HCT116 (cell line): ENCODE results near the gene TBC1D30. TPM values are rescaled to one million over a fixed set of nuclear protein-coding genes. Genes with fewer than 3 reads are reported as not detected.

Source experiments
- ATAC-seq: fragments of 200-7000 bp; cut with Tn5 transposase; 2 replicates; pipeline ENCODE4 v1.9.1; 2020; ENCODE audit warnings: mild to moderate bottlenecking, moderate library complexity
- BruUV-seq: library from RNA; stranded (reverse); fragments of 400-500 nt; replicated peaks from 2 replicates; lab custom pipeline; 2021; lab: Mats Ljungman, UMichigan
- CTCF ChIA-PET: fragments of 300-600 bp; sonication (Branson Sonifier 250); formaldehyde crosslinking; loops from one replicate; lab custom pipeline; 2021; ENCODE audit warnings: antibody characterized with exemption; lab: Charles Lee
- POLR2A ChIA-PET: fragments of 300-600, 350-600 bp; sonication (Branson Sonifier 250); formaldehyde crosslinking; loops from one replicate; lab custom pipeline; 2021; ENCODE audit warnings: antibody characterized with exemption; lab: Charles Lee
- RAD21 ChIA-PET, 2 experiments: fragments of 300-600 bp; sonication (Branson Sonifier 250); formaldehyde crosslinking; loops; one replicate each; lab custom pipeline; 2023; ENCODE audit warnings: low total read pairs in 2 of 2; ENCODE audit not compliant: uncharacterized antibody in 2 of 2, unreplicated experiment in 2 of 2, low non-redundant PET in 1 of 2; lab: Charles Lee
- DNase-seq: peaks from one replicate; pipeline ENCODE4 v3.0.0-alpha.2; 2010; ENCODE audit warnings: low read depth, low spot score
- H2AFZ ChIP-seq: fragments of 200-600 bp; shearing (Covaris generic), sonication (generic); 2 replicates; pipeline ENCODE4 v1.6.1; 2017; ENCODE audit warnings: low read depth, mixed run types, mixed read lengths, antibody characterized with exemption, low read length; ENCODE audit not compliant: poor library complexity, severe bottlenecking
- H3K27ac ChIP-seq: 2 replicates; pipeline ENCODE4 v1.5.1; 2012; ENCODE audit warnings: low read depth, low read length
- H3K27me3 ChIP-seq: fragments of 200-600 bp; sonication (generic); 2 replicates; pipeline ENCODE4 v1.6.1; 2016; ENCODE audit warnings: mixed run types, low read length, mixed read lengths; ENCODE audit not compliant: insufficient read depth
- H3K36me3 ChIP-seq, 2 experiments: fragments of 200-500 bp in 1 of 2; fragments of 200-600 bp in 1 of 2; sonication (Bioruptor generic) in 1 of 2; sonication (generic) in 1 of 2; 2 replicates each; pipeline versions ENCODE4 v1.5.1 to v1.6.1; 2014 to 2016; ENCODE audit warnings: low read length in 2 of 2, inconsistent platforms in 1 of 2, mixed read lengths in 1 of 2, mixed run types in 1 of 2; ENCODE audit not compliant: insufficient read depth in 2 of 2, control insufficient read depth in 1 of 2
- H3K4me1 ChIP-seq, 2 experiments: fragments of 200-600 bp in 1 of 2; sonication (generic) in 1 of 2; 2 replicates each; pipeline versions ENCODE4 v1.5.1 to v1.6.1; 2012 to 2017; ENCODE audit warnings: low read length in 2 of 2, inconsistent platforms in 1 of 2, mild to moderate bottlenecking in 1 of 2, mixed read lengths in 1 of 2, mixed run types in 1 of 2, moderate library complexity in 1 of 2; ENCODE audit not compliant: insufficient read depth in 2 of 2, control insufficient read depth in 1 of 2
- H3K4me2 ChIP-seq: fragments of 200-600 bp; sonication (generic); 2 replicates; pipeline ENCODE4 v1.6.1; 2017; ENCODE audit warnings: mixed run types, low read length, mixed read lengths
- H3K4me3 ChIP-seq, 2 experiments: fragments of 200-600 bp in 1 of 2; sonication (generic) in 1 of 2; replicated peaks in 1 of 2; 2 replicates each; pipeline ENCODE4 v1.5.1; 2011 to 2016; ENCODE audit warnings: low read length in 2 of 2, control low read depth in 1 of 2, low read depth in 1 of 2, mild to moderate bottlenecking in 1 of 2, mixed read lengths in 1 of 2, mixed run types in 1 of 2
- H3K79me2 ChIP-seq: fragments of 200-600 bp; sonication (generic); 2 replicates; pipeline ENCODE4 v1.6.1; 2017; ENCODE audit warnings: mild to moderate bottlenecking, mixed run types, low read length, moderate library complexity, mixed read lengths; ENCODE audit not compliant: insufficient read depth
- H3K9ac ChIP-seq: fragments of 200-600 bp; sonication (generic); 2 replicates; pipeline ENCODE4 v1.6.1; 2016; ENCODE audit warnings: low read length, mixed read lengths
- H3K9me2 ChIP-seq: fragments of 200-600 bp; sonication (generic), shearing (Covaris generic); 2 replicates; pipeline ENCODE4 v1.6.1; 2017; ENCODE audit warnings: mixed run types, mild to moderate bottlenecking, moderate library complexity; ENCODE audit not compliant: insufficient read depth
- H3K9me3 ChIP-seq, 2 experiments: fragments of 200-500 bp in 1 of 2; fragments of 200-600 bp in 1 of 2; sonication (Bioruptor generic) in 1 of 2; sonication (generic) in 1 of 2; 2 replicates each; pipeline ENCODE4 v1.6.1; 2014 to 2017; ENCODE audit warnings: low read length in 2 of 2, mixed read lengths in 2 of 2, inconsistent platforms in 1 of 2, low read depth in 1 of 2, mild to moderate bottlenecking in 1 of 2, mixed run types in 1 of 2, moderate library complexity in 1 of 2; ENCODE audit not compliant: control insufficient read depth in 1 of 2, insufficient read depth in 1 of 2
- H4K20me1 ChIP-seq: fragments of 200-600 bp; sonication (generic), shearing (Covaris generic); 2 replicates; pipeline ENCODE4 v1.6.1; 2017; ENCODE audit warnings: mixed run types, mild to moderate bottlenecking, moderate library complexity; ENCODE audit not compliant: insufficient read depth
- CBX3 ChIP-seq: IDR thresholded peaks from 2 replicates; pipeline ENCODE4 v1.6.1; 2012; ENCODE audit warnings: low read depth
- CEBPB ChIP-seq: IDR thresholded peaks from 2 replicates; pipeline ENCODE4 v1.6.1; 2012; ENCODE audit warnings: low read depth
- ELF1 ChIP-seq: IDR thresholded peaks from 2 replicates; pipeline ENCODE4 v1.6.1; 2012; ENCODE audit warnings: low read depth, borderline replicate concordance
- EZH2 ChIP-seq: fragments of 200-600 bp; sonication (generic); IDR thresholded peaks from 2 replicates; pipeline ENCODE4 v1.6.1; 2017; ENCODE audit warnings: antibody characterized with exemption, mixed run types
- EZH2phosphoT487 ChIP-seq: fragments of 200-600 bp; IDR thresholded peaks from 2 replicates; pipeline ENCODE4 v1.6.1; 2018; ENCODE audit warnings: antibody characterized with exemption, borderline replicate concordance
- POLR2A ChIP-seq: IDR thresholded peaks from 2 replicates; pipeline ENCODE4 v1.7.0; 2011; ENCODE audit warnings: borderline replicate concordance; ENCODE audit not compliant: insufficient read depth, insufficient read length; ENCODE audit errors: extremely low read depth
- POLR2AphosphoS5 ChIP-seq: IDR thresholded peaks from 2 replicates; pipeline ENCODE4 v1.6.1; 2011; ENCODE audit warnings: mild to moderate bottlenecking, low read depth, low read length, moderate library complexity
- RAD21 ChIP-seq: IDR thresholded peaks from 2 replicates; pipeline ENCODE4 v1.6.1; 2012; ENCODE audit warnings: low read depth, mild to moderate bottlenecking
- SIN3A ChIP-seq: IDR thresholded peaks from 2 replicates; pipeline ENCODE4 v1.6.1; 2012; ENCODE audit warnings: low read depth
- SP1 ChIP-seq: IDR thresholded peaks from 2 replicates; pipeline ENCODE4 v1.6.1; 2012; ENCODE audit warnings: low read depth
- SRF ChIP-seq: IDR thresholded peaks from 2 replicates; pipeline ENCODE4 v1.6.1; 2012; ENCODE audit warnings: low read depth
- YY1 ChIP-seq: IDR thresholded peaks from 2 replicates; pipeline ENCODE4 v1.6.1; 2011; ENCODE audit warnings: low read length, low read depth, moderate library complexity, mild to moderate bottlenecking; ENCODE audit not compliant: insufficient replicate concordance; ENCODE audit errors: extremely low read depth
- intact Hi-C: fragments of 100-400 bp; cut with micrococcal nuclease; formaldehyde crosslinking; loops from 2 replicates; pipeline ENCODE4 v1.10.0; 2022
- total RNA-seq: library from RNA; stranded (reverse); gene quantifications from one replicate; pipeline ENCODE4 v1.2.1, GENCODE V29; 2021; ENCODE audit not compliant: unreplicated experiment
- TF ChIP-seq, protein P1 (sequence below): IDR thresholded peaks from 2 replicates; pipeline ENCODE4 v1.6.1; 2012
- TF ChIP-seq, protein P2 (sequence below): IDR thresholded peaks from 2 replicates; pipeline ENCODE4 v1.6.1; 2011; ENCODE audit warnings: mild to moderate bottlenecking, low read length, moderate library complexity; ENCODE audit not compliant: insufficient replicate concordance; ENCODE audit errors: extremely low read depth
- TF ChIP-seq, protein P3 (sequence below): IDR thresholded peaks from 2 replicates; pipeline ENCODE4 v1.6.1; 2012; ENCODE audit warnings: low read depth
- TF ChIP-seq, protein P4 (sequence below): IDR thresholded peaks from 2 replicates; pipeline ENCODE4 v1.6.1; 2012

The TBC1D30 gene
- total RNA-seq, 1 experiment from 2014 or later, result 24.1 TPM

DNA sequence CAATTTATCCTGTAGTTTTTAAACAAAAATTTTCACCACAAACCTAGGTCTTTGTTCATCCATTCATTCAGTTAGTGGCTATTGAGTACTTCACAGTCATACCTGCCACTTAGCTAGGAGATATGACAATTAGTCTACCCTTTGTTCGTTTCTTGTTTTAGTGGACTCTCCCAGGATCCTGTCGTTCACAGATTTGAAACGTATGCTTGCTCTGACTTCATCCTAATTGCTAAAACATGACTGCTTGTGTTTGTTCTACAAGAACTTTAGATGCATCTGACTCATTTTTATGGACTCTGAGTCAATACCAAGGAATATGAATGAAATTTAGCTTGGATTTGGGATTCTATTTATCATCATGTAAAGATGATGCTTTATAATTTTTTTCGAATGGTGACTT is 69.5 kb downstream of the TBC1D30 start:
- Histone ChIP-seq H3K27ac (no peak overlapping the region), H3K27me3 (no peaks in the 10 kb centered on the region), H3K36me3 (no peaks in the 10 kb centered on the region), H2AFZ (no peak overlapping the region), H3K9me3 (no peaks in the 10 kb centered on the region)
- BruUV-seq, result no TSS peak
- ChIA-PET CTCF (interaction anchor here (1.2 to 1.4 kb wide), 2 partner anchors 92 to 229 kb away, joined by 3 read pairs; no protein-coding TSS in a partner anchor), POLR2A (no interaction called here)
- ATAC-seq, result no peak
- TF ChIP-seq CBX3 (no peak), SIN3A (no peak), CEBPB (no peak), ELF1 (no peak), YY1 (no peak), POLR2AphosphoS5 (no peak), SRF (no peak), EZH2phosphoT487 (no peak), POLR2A (no peak), SP1 (no peak), EZH2 (no peak), RAD21 (no peak)
- TF ChIP-seq, protein P1, sequence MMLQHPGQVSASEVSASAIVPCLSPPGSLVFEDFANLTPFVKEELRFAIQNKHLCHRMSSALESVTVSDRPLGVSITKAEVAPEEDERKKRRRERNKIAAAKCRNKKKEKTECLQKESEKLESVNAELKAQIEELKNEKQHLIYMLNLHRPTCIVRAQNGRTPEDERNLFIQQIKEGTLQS, result no peak
- TF ChIP-seq, protein P2, sequence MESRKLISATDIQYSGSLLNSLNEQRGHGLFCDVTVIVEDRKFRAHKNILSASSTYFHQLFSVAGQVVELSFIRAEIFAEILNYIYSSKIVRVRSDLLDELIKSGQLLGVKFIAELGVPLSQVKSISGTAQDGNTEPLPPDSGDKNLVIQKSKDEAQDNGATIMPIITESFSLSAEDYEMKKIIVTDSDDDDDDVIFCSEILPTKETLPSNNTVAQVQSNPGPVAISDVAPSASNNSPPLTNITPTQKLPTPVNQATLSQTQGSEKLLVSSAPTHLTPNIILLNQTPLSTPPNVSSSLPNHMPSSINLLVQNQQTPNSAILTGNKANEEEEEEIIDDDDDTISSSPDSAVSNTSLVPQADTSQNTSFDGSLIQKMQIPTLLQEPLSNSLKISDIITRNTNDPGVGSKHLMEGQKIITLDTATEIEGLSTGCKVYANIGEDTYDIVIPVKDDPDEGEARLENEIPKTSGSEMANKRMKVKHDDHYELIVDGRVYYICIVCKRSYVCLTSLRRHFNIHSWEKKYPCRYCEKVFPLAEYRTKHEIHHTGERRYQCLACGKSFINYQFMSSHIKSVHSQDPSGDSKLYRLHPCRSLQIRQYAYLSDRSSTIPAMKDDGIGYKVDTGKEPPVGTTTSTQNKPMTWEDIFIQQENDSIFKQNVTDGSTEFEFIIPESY, result no peak
- TF ChIP-seq, protein P3, sequence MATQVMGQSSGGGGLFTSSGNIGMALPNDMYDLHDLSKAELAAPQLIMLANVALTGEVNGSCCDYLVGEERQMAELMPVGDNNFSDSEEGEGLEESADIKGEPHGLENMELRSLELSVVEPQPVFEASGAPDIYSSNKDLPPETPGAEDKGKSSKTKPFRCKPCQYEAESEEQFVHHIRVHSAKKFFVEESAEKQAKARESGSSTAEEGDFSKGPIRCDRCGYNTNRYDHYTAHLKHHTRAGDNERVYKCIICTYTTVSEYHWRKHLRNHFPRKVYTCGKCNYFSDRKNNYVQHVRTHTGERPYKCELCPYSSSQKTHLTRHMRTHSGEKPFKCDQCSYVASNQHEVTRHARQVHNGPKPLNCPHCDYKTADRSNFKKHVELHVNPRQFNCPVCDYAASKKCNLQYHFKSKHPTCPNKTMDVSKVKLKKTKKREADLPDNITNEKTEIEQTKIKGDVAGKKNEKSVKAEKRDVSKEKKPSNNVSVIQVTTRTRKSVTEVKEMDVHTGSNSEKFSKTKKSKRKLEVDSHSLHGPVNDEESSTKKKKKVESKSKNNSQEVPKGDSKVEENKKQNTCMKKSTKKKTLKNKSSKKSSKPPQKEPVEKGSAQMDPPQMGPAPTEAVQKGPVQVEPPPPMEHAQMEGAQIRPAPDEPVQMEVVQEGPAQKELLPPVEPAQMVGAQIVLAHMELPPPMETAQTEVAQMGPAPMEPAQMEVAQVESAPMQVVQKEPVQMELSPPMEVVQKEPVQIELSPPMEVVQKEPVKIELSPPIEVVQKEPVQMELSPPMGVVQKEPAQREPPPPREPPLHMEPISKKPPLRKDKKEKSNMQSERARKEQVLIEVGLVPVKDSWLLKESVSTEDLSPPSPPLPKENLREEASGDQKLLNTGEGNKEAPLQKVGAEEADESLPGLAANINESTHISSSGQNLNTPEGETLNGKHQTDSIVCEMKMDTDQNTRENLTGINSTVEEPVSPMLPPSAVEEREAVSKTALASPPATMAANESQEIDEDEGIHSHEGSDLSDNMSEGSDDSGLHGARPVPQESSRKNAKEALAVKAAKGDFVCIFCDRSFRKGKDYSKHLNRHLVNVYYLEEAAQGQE, result no peak
- TF ChIP-seq, protein P4, sequence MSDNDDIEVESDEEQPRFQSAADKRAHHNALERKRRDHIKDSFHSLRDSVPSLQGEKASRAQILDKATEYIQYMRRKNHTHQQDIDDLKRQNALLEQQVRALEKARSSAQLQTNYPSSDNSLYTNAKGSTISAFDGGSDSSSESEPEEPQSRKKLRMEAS, result no peak
- TF ChIP-seq, all 23 proteins: peak for 0
- Histone ChIP-seq H3K9ac (no peak overlapping the region), H3K9me2 (no peaks in the 10 kb centered on the region), H3K4me3 (no peak overlapping the region), H3K4me2 (no peak overlapping the region), H3K79me2 (no peaks in the 10 kb centered on the region), H3K4me1 (peaks cover 0 to 6% of the 10 kb centered on the region in 2 experiments; a peak in 1 of 4 replicates), H4K20me1 (no peaks in the 10 kb centered on the region)
- RAD21 ChIA-PET, result no interaction called here
- intact Hi-C loops, result loop anchor here (2.0 to 5.0 kb wide), 3 partner anchors 339 to 1213 kb away; no protein-coding TSS in a partner anchor
- no peak for DNase-seq
